Erythroblast (primary cell): ENCODE measurements around the gene TOX3.

Experiments
- DNase-seq, 2 experiments: peaks; one replicate each; lab custom pipeline; 2025; lab: John Stamatoyannopoulos, UW
- GATA1 ChIP-seq: IDR thresholded peaks from 2 replicates; pipeline ENCODE4 v1.6.1; 2011; ENCODE audit warnings: low read depth, mild to moderate bottlenecking, control low read depth, low read length, moderate library complexity
- POLR2A ChIP-seq: IDR thresholded peaks from 2 replicates; pipeline ENCODE4 v1.6.1; 2011; ENCODE audit warnings: mild to moderate bottlenecking, low read length

TOX3 gene

DNA sequence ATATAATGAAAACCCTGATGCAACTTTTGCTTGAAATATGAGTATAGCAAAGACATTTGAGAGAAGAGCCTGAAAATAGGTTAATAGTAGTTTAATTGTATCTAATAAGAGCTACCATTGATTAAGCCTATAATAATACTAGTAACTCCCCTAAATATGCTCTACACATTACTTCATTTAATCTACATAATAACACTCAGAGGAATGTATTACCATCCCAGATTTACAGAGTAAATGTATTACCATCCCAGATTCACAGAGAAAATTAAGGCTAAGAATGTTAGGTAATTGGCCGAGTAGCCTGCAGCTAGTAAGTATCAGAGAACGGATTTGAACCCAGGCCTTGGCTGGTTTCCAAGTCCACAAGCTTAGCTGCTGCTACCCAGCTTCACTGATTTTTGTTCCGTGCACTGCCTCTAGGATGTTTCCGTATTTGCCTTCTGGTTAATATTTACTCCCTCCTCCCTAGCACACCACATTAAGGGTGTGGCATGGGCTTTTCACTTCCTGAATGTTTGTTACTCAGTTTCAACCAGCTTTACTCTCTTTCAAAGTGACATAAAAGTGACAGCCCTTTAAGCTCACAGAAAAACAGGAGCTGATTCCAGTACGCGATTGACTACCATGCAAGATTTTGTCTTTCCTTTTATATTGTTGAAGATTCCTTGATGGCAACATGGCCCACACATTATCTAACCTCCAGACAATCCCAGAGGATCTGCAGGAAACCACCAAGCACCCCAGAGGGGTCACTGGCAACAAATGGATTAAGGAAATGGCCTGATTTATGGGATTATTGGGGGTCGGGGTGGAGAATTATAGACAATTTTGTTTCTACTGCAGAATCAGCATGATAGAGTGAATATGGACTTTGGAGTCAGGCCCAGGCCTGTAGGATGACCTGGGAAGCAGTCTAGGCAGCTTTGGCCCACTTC lies 26.7 kb upstream of the TOX3 start:
- DNase-seq = no peak
- TF ChIP-seq GATA1 (no peak), POLR2A (no peak)

DNA sequence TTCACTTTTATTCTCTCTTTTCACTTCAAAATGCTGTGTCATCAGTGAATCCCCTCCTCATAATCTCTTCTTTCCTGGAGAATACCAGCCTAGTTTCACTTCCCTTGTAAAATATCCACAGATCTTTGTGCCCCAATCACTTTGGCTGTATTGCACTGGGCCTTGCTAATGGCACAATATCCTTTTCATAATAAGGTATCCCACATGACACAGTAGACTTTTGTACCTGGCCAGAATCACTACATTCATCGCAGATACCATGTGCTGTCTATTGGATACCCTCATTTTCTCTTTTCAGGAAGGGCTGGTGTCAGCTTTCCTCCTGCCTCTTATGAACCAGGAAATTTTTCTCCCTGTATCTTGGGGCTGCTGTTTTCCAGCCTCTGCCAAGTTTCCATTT lies 25.7 kb upstream of the TOX3 start:
- no peak for TF ChIP-seq GATA1
- no peak for DNase-seq

GRCh38 chr16:52570495-52571091 lies 23.6 kb upstream of the TOX3 start:
- DNase-seq = no peak
- TF ChIP-seq POLR2A (no peak), GATA1 (no peak)

DNA sequence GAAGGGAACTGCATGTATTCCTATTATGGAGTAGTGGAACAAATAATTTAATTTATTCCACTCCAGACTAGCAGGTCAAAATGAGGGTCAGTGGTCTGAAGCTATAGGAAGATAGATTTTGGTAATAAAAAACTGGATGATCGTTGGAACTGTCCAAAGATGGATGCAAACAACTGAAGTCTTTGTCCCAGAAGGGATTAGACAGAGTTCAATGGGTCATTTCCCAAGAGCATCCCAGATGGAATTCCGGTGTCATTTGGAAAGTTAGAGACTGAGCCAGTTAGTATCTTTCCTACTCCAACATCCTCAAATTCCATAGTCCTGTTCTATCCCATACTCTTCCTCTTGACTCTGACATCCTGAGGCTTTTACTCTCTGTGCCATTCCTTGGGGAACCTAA lies 22.8 kb upstream of the TOX3 start:
- no peak for DNase-seq
- no peak for TF ChIP-seq GATA1
- TF ChIP-seq POLR2A = no peak

GRCh38 chr16:52568983-52569690 lies 22.2 kb upstream of the TOX3 start:
- no peak for TF ChIP-seq POLR2A
- TF ChIP-seq GATA1 = no peak
- DNase-seq = no peak

GRCh38 chr16:52568495-52568894 lies 21.6 kb upstream of the TOX3 start:
- no peak for TF ChIP-seq GATA1
- TF ChIP-seq POLR2A = no peak
- no peak for DNase-seq

DNA sequence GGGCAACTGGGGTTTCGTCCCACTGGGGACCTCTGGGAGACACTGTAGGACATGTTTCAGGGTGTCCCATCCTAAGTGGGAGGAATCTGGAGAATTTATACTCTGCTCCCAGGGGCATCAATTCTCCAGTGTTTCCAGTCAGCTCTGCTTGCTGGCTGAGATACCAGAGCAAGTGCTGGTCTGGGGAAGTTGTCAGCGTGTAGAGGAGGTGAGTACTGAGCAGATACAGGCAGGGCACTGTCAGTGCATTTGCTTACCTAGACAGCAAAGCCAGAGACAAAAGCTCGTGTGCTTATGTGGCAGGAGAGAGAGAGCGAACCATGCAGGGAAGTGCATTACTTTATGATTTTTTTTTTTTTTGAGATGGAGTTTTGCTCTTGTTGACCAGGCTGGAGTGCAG lies 20.2 kb upstream of the TOX3 start:
- TF ChIP-seq GATA1 = no peak
- no peak for TF ChIP-seq POLR2A
- DNase-seq = no peak

DNA sequence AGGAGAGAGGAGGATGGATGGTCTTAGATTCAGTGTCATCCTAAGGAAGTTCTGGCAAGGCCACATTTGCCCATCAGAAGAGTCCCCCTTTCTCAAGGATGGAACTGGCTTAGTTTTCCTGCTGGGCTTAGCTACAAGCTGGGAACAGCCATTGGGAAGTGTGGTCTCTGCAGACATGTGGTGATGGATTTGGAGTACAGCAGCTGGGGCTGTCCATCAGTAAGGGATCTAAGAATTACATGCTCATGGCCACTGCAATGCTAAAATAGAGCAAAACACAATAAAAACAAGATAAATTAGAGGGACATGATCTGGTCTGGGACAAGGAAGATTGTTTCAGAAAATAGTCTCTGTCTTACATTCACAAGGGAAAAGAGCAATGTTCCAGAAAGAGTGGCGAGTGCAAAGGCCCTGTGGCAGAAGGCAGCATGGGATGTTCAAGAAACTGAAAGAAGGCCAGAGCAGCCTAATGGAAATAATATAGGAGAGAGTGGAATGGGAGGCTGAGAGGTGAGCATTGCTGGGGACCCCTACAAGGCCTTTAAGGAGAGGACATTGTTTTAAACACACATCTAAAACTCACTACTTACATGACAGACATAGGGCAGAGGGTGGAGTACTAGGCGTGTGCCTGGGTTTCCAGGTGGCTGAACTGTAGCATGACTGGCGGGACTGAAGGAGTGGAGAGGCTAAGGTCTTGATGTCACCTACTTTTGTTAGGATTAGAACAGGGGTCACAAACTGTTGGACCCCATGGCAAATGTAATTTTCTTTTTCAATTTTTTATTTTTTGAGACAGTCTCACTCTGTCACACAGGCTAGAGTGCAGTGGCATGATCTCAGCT lies 17.0 kb upstream of the TOX3 start:
- TF ChIP-seq GATA1 = no peak
- no peak for TF ChIP-seq POLR2A
- no peak for DNase-seq

GRCh38 chr16:52562770-52563169 lies 15.8 kb upstream of the TOX3 start:
- TF ChIP-seq GATA1 (no peak), POLR2A (no peak)
- no peak for DNase-seq

DNA sequence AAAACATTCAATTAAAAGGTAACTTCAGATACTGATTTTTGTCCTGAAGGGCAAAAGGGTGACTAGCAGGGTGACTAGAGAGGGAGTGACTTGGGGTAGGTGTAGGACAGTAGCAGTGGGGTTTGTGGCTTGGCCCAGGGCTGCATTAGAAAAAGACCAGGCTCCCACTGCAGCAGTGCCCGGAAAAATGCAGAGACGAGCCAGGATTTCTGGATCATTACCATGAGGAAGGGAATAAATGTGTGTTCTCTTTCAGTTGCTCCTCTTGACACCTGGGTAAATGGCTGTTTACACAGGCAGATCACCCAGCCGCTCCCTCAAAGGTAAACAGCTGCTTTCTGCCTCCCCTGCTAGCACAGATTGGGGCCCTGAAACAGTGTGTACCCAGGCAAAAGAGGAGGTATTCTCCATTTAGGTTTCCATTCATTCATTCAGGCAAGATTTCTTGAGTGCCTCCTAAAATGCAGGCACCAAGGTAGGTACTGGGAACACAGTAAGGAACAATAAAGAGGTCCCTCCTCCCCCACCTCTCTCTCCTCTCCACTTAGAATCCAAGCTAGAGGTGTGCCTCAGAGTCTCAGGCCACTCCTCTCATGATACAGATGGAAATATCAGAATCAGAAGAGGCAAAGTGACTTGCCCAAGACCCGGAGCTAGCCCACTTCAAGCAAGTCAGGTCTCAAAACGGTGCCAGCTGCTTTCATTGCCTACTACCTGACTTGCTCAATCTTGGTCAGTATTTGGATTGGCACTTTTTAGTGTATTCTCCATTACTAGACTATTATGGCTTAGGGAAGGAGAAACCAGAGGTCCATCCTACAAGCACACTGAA lies 15.2 kb upstream of the TOX3 start:
- DNase-seq = no peak
- TF ChIP-seq GATA1 (no peak), POLR2A (no peak)

GRCh38 chr16:52558448-52558847 lies 11.5 kb upstream of the TOX3 start:
- TF ChIP-seq POLR2A (no peak), GATA1 (no peak)
- no peak for DNase-seq

- DNase-seq = no peak
- no peak for TF ChIP-seq POLR2A
- no peak for TF ChIP-seq GATA1
Observed at GRCh38 chr16:52557236-52557635, 10.3 kb upstream of the TOX3 start.
